Endothelial cell of umbilical vein (primary cell): ENCODE results near the gene SPDYE5. TPM values are rescaled to one million over a fixed set of nuclear protein-coding genes. Genes with fewer than 3 reads are reported as not detected.

Experiments used
- BruUV-seq: library from RNA; stranded (reverse); fragments of 400-500 nt; replicated peaks from 2 replicates; lab custom pipeline; 2021; lab: Mats Ljungman, UMichigan
- CTCF ChIA-PET: fragments of 300-600, 350-600 bp; sonication (Branson Sonifier 250); formaldehyde crosslinking; loops from one replicate; lab custom pipeline; 2021; ENCODE audit warnings: antibody characterized with exemption, inconsistent platforms; lab: Charles Lee
- POLR2A ChIA-PET: fragments of 300-600, 350-600 bp; sonication (Branson Sonifier 250); formaldehyde crosslinking; loops from one replicate; lab custom pipeline; 2021; ENCODE audit warnings: antibody characterized with exemption, inconsistent platforms; lab: Charles Lee
- DNase-seq: peaks from one replicate; pipeline ENCODE4 v3.0.0-alpha.2; 2011; ENCODE audit warnings: low read depth, low spot score
- FAIRE-seq: peaks from 2 replicates; lab custom pipeline; 2011; peaks lifted over from hg19 to GRCh38; lab: Jason Lieb, UNC
- H2AFZ ChIP-seq: 2 replicates; pipeline ENCODE4 v1.6.0; 2012; ENCODE audit warnings: low read depth, low read length, control low read depth, inconsistent platforms
- H3K27ac ChIP-seq: 2 replicates; pipeline ENCODE4 v1.5.1; 2011; ENCODE audit warnings: low read depth, mild to moderate bottlenecking, control low read depth, low read length, moderate library complexity; ENCODE audit not compliant: insufficient read depth
- H3K27me3 ChIP-seq, 2 experiments: 2 replicates each; pipeline versions ENCODE4 v1.6.0 to v1.6.1; 2011; ENCODE audit warnings: low read length in 2 of 2, mixed read lengths in 1 of 2; ENCODE audit not compliant: control insufficient read depth in 2 of 2, insufficient read depth in 2 of 2
- H3K36me3 ChIP-seq, 2 experiments: 2 replicates in 1 of 2; 3 replicates in 1 of 2; pipeline ENCODE4 v1.5.1; 2011; ENCODE audit warnings: low read length in 2 of 2, mild to moderate bottlenecking in 1 of 2, moderate library complexity in 1 of 2; ENCODE audit not compliant: control insufficient read depth in 2 of 2, insufficient read depth in 2 of 2; ENCODE audit errors: extremely low read depth in 1 of 2
- H3K4me1 ChIP-seq: 3 replicates; pipeline ENCODE4 v1.5.1; 2011; ENCODE audit warnings: mild to moderate bottlenecking, low read length; ENCODE audit not compliant: control insufficient read depth, insufficient read depth; ENCODE audit errors: extremely low read depth
- H3K4me2 ChIP-seq: 2 replicates; pipeline ENCODE4 v1.6.1; 2011; ENCODE audit warnings: low read length, control low read depth, mixed read lengths; ENCODE audit not compliant: insufficient read depth
- H3K4me3 ChIP-seq, 3 experiments: fragments of 200-600 bp in 1 of 3; sonication (generic), shearing (Covaris generic) in 1 of 3; replicated peaks in 1 of 3; 2 replicates each; pipeline ENCODE4 v1.5.1; 2011 to 2016; ENCODE audit warnings: control low read depth in 3 of 3, low read length in 3 of 3, mild to moderate bottlenecking in 2 of 3, inconsistent platforms in 1 of 3, low read depth in 1 of 3, moderate library complexity in 1 of 3; ENCODE audit not compliant: insufficient read depth in 1 of 3
- H3K79me2 ChIP-seq: 2 replicates; pipeline ENCODE4 v1.6.0; 2012; ENCODE audit warnings: low read length, inconsistent platforms; ENCODE audit not compliant: control insufficient read depth, insufficient read depth
- H3K9ac ChIP-seq: replicated peaks from 2 replicates; pipeline ENCODE3; 2011; ENCODE audit warnings: low read length, control low read depth; ENCODE audit not compliant: insufficient read depth; ENCODE audit errors: extremely low read depth
- H3K9me1 ChIP-seq: replicated peaks from 3 replicates; pipeline ENCODE4 v1.6.0; 2011; ENCODE audit warnings: mild to moderate bottlenecking, low read length; ENCODE audit not compliant: control insufficient read depth, insufficient read depth; ENCODE audit errors: extremely low read depth
- H3K9me3 ChIP-seq: replicated peaks from 2 replicates; pipeline ENCODE4 v1.5.1; 2012; ENCODE audit warnings: low read length, inconsistent platforms; ENCODE audit not compliant: control insufficient read depth, insufficient read depth
- H4K20me1 ChIP-seq: replicated peaks from 2 replicates; pipeline ENCODE3; 2011; ENCODE audit warnings: mild to moderate bottlenecking, low read length; ENCODE audit not compliant: control insufficient read depth, insufficient read depth; ENCODE audit errors: extremely low read depth
- CTCF ChIP-seq, 2 donors: IDR thresholded peaks; 1 replicate in 1 of 2; 2 replicates in 1 of 2; pipeline ENCODE4 v1.5.1; 2011; ENCODE audit warnings: low read length in 2 of 2, mild to moderate bottlenecking in 2 of 2, moderate library complexity in 2 of 2, control low read depth in 1 of 2, inconsistent platforms in 1 of 2, low read depth in 1 of 2; ENCODE audit not compliant: insufficient read depth in 1 of 2; ENCODE audit errors: extremely low read depth in 1 of 2
- FOS ChIP-seq: IDR thresholded peaks from 2 replicates; pipeline ENCODE4 v1.6.1; 2011; ENCODE audit warnings: mild to moderate bottlenecking, low read length, moderate library complexity, borderline replicate concordance; ENCODE audit not compliant: insufficient read depth
- JUN ChIP-seq: IDR thresholded peaks from 2 replicates; pipeline ENCODE4 v1.6.1; 2011; ENCODE audit warnings: borderline replicate concordance, low read depth; ENCODE audit not compliant: insufficient read length, insufficient read depth
- MYC ChIP-seq: IDR thresholded peaks from one replicate; pipeline ENCODE4 v1.6.1; 2011; ENCODE audit warnings: mild to moderate bottlenecking, low read depth, low read length
- POLR2AphosphoS5 ChIP-seq: IDR thresholded peaks from 2 replicates; pipeline ENCODE4 v1.6.1; 2012; ENCODE audit warnings: low read depth, mild to moderate bottlenecking, control low read depth, low read length, moderate library complexity; ENCODE audit not compliant: insufficient read depth
- dilution Hi-C: fragments of 300-500 bp; cut with MboI; formaldehyde crosslinking; loops from one replicate; pipeline ENCODE4 v1.15.0; 2019; ENCODE audit warnings: low sequenced_read_pairs; ENCODE audit not compliant: extremely low pct_ligation_motif_present
- intact Hi-C: fragments of 100-400 bp; cut with micrococcal nuclease; formaldehyde crosslinking; loops from one replicate; pipeline ENCODE4 v1.10.0; 2022
- polyA plus RNA-seq, 4 experiments: library from polyadenylated mRNA; depleted of rRNA in 3 of 4; stranded (reverse) in 3 of 4; unstranded in 1 of 4; fragments of >200 nt; gene quantifications; 2 replicates each; pipeline versions ENCODE4 v1.2.1 to v1.2.3, GENCODE V29; 2011 to 2012; ENCODE audit warnings: missing spikeins in 1 of 4
- total RNA-seq: library from RNA; stranded (reverse); gene quantifications from 2 replicates; pipeline ENCODE4 v1.2.3, GENCODE V29; 2021

SPDYE5 gene
- total and polyA plus RNA-seq, 2 donors (not counting 3 experiments of a cell fraction or from before 2014, with no cell fraction given) = not detected

- Histone ChIP-seq H3K27me3 (no peaks in the 10 kb centered on the region), H3K36me3 (peaks cover 0 to 12% of the 10 kb centered on the region in 2 experiments), H3K9me3 (no peaks in the 10 kb centered on the region), H4K20me1 (no peaks in the 10 kb centered on the region), H3K4me2 (no peak overlapping the region), H3K4me1 (no peaks in the 10 kb centered on the region), H3K9me1 (no peaks in the 10 kb centered on the region), H3K79me2 (peaks cover 2% of the 10 kb centered on the region), H3K27ac (no peak overlapping the region), H2AFZ (no peak overlapping the region), H3K4me3 (no peak overlapping the region), H3K9ac (no peak overlapping the region)
- FAIRE-seq (no peak), DNase-seq (no peak)
- intact Hi-C loops = no loop called here
- dilution Hi-C loops = no loop called here
- TF ChIP-seq JUN (no peak), FOS (no peak), CTCF (IDR thresholded peaks at IDR 0.05; ENCODE audit: extremely low read depth in 1 of 2, insufficient read depth in 1 of 2, low read depth in 1 of 2, low read length in 2 of 2) (no peak), MYC (no peak)
- ChIA-PET CTCF (no interaction called here), POLR2A (no interaction called here)
- BruUV-seq = no TSS peak
These were observed 40.5 kb downstream of the SPDYE5 start for GRCh38 chr7:75532639-75533038.

GRCh38 chr7:75533926-75534325 is 41.8 kb downstream of the SPDYE5 start:
- TF ChIP-seq POLR2AphosphoS5 = no peak
- TF ChIP-seq FOS = no peak
- TF ChIP-seq MYC = no peak
- H2AFZ ChIP-seq = no peak overlapping the region
- ChIA-PET CTCF (no interaction called here), POLR2A (no interaction called here)
- FAIRE-seq = no peak
- no peaks in the 10 kb centered on the region for H3K9me3 ChIP-seq
- intact Hi-C loops = no loop called here
- no peaks in the 10 kb centered on the region for H3K9me1 ChIP-seq
- H3K9ac ChIP-seq = no peak overlapping the region
- no peaks in the 10 kb centered on the region for H3K27me3 ChIP-seq
- H3K4me3 ChIP-seq = no peak overlapping the region
- DNase-seq = no peak
- no peaks in the 10 kb centered on the region for H3K79me2 ChIP-seq
- peaks cover 0 to 17% of the 10 kb centered on the region in 2 experiments for H3K36me3 ChIP-seq
- no peak overlapping the region for H3K27ac ChIP-seq
- dilution Hi-C loops = no loop called here
- no peaks in the 10 kb centered on the region for H4K20me1 ChIP-seq
- BruUV-seq = no TSS peak
- no peaks in the 10 kb centered on the region for H3K4me1 ChIP-seq
- H3K4me2 ChIP-seq = no peak overlapping the region
